Right ventricle myocardium superior (tissue), 1 donor: ENCODE data around the gene NUS1. TPM values are rescaled to one million over a fixed set of nuclear protein-coding genes. Genes with fewer than 3 reads are reported as not detected.
"Not testable (repeated sequence)": the region's sequence is repeated elsewhere in the genome, so short reads cannot be mapped to it uniquely, and the experiment has no call there.

Experiments used
- ATAC-seq: fragments of 200-7000 bp; cut with Tn5 transposase; one replicate; pipeline ENCODE4 v1.9.1; 2020; ENCODE audit warnings: mild to moderate bottlenecking; ENCODE audit not compliant: poor library complexity
- DNase-seq: peaks from one replicate; pipeline ENCODE4 v3.0.0-alpha.2; 2020
- intact Hi-C: fragments of 100-400 bp; cut with DNase I; formaldehyde crosslinking; loops from one replicate; pipeline ENCODE4 v1.11.2; 2022
- long read RNA-seq: library from polyadenylated mRNA; unstranded; transcript quantifications from one replicate; pipeline ENCODE4 v2.0.0, GENCODE V29; 2021
- total RNA-seq: library from RNA; stranded (reverse); fragmentation: NEBNext Ultra II Directional; extraction: Animal tissue kit (Norgen Biotek cat#: 25700); gene quantifications from one replicate; pipeline ENCODE4 v1.2.1, GENCODE V29; 2021
- donor health status: DM: no; HTN: yes; CAD: no; lungs with severe emphysema.

Gene NUS1
- 13.3 TPM for total RNA-seq
- long read RNA-seq, full-length matches to known transcripts: 17 of 19 reads
- long read RNA-seq, partial matches to known transcripts: 0 of 19 reads
- long read RNA-seq, other reads (novel, unspliced or antisense): 2 of 19 reads

GRCh38 chr6:117674991-117675657 lies at the start of gene NUS1:
TSS of gene NUS1 (plus strand) at chr6:117675469. CDS start at chr6:117675671, 202 bp downstream.
- DNase-seq (peak; percentile 98), ATAC-seq (peak; percentile 100)
- intact Hi-C loops: no loop called here

GRCh38 chr6:117627533-117627932 lies 47.7 kb upstream of the NUS1 start:
- ATAC-seq (no peak), DNase-seq (no peak)
- intact Hi-C loops: no loop called here

GRCh38 chr6:117629119-117629660 lies 46.1 kb upstream of the NUS1 start:
- intact Hi-C loops: no loop called here
- DNase-seq: no peak
- no peak for ATAC-seq

GRCh38 chr6:117637770-117638169 lies 37.5 kb upstream of the NUS1 start:
- DNase-seq: no peak
- no peak for ATAC-seq
- intact Hi-C loops: no loop called here

- intact Hi-C loops: no loop called here
- DNase-seq (no peak), ATAC-seq (no peak)
Observed at GRCh38 chr6:117642976-117643375, 32.3 kb upstream of the NUS1 start.

GRCh38 chr6:117651984-117652383 lies 23.3 kb upstream of the NUS1 start:
- intact Hi-C loops, ATAC-seq: not testable (repeated sequence)

GRCh38 chr6:117653949-117654348 lies 21.3 kb upstream of the NUS1 start:
- intact Hi-C loops: no loop called here
- ATAC-seq (no peak), DNase-seq (no peak)

More at GRCh38 chr6:117651984-117652383, 23.3 kb upstream of the NUS1 start:
- DNase-seq: not testable (repeated sequence)

GRCh38 chr6:117655380-117655779 lies 19.9 kb upstream of the NUS1 start:
- ATAC-seq (no peak), DNase-seq (no peak)
- intact Hi-C loops: no loop called here

GRCh38 chr6:117666881-117667280 lies 8.4 kb upstream of the NUS1 start:
- DNase-seq: no peak
- intact Hi-C loops: no loop called here
- ATAC-seq: no peak

- no peak for DNase-seq
- intact Hi-C loops: no loop called here
- ATAC-seq: no peak
Observed at GRCh38 chr6:117668736-117669135, 6.5 kb upstream of the NUS1 start.

GRCh38 chr6:117674503-117674902 lies 766 bp upstream of the NUS1 start:
- ATAC-seq: no peak
- intact Hi-C loops: no loop called here

GRCh38 chr6:117675658-117676301 lies 511 bp downstream of the NUS1 start:
- ATAC-seq: peak; percentile 75
- intact Hi-C loops, DNase-seq: not testable (repeated sequence)

More at GRCh38 chr6:117674503-117674902, 766 bp upstream of the NUS1 start:
- DNase-seq: no peak

- DNase-seq (no peak), ATAC-seq (no peak)
- intact Hi-C loops: no loop called here
Observed at GRCh38 chr6:117676577-117677218, 1.4 kb downstream of the NUS1 start.

- ATAC-seq (no peak), DNase-seq (no peak)
- intact Hi-C loops: no loop called here
Observed at GRCh38 chr6:117677553-117678141, 2.4 kb downstream of the NUS1 start.

GRCh38 chr6:117681162-117681741 lies 6.0 kb downstream of the NUS1 start:
- ATAC-seq (peak; percentile 25), DNase-seq (no peak)
- intact Hi-C loops: no loop called here

- DNase-seq: no peak
- intact Hi-C loops: no loop called here
- ATAC-seq: no peak
Observed at GRCh38 chr6:117684749-117685148, 9.5 kb downstream of the NUS1 start.

GRCh38 chr6:117685359-117685758 lies 10.1 kb downstream of the NUS1 start:
- ATAC-seq (no peak), DNase-seq (no peak)
- intact Hi-C loops: no loop called here

- DNase-seq: no peak
- no peak for ATAC-seq
- intact Hi-C loops: no loop called here
Observed at GRCh38 chr6:117687021-117687648, 11.9 kb downstream of the NUS1 start.
